SK-N-SH (cell line): ENCODE data around the gene BRD4. TPM values are rescaled to one million over a fixed set of nuclear protein-coding genes. Genes with fewer than 3 reads are reported as not detected.

Source experiments
- CTCF ChIA-PET: fragments of 300-600, 350-600 bp; formaldehyde crosslinking; extraction: SDS; loops from one replicate; lab custom pipeline; 2021; lab: Yijun Ruan, JAX
- POLR2A ChIA-PET: fragments of 350-600 bp; sonication (Branson Sonifier 250); formaldehyde crosslinking; extraction: SDS; loops from one replicate; lab custom pipeline; 2020; ENCODE audit warnings: antibody characterized with exemption, inconsistent platforms; lab: Yijun Ruan, JAX
- DNase-seq: peaks from one replicate; pipeline ENCODE4 v3.0.0; 2012
- H2AFZ ChIP-seq: fragments of 200-600 bp; sonication (generic); 2 replicates; pipeline ENCODE4 v1.8.1; 2016; ENCODE audit warnings: antibody characterized with exemption, mild to moderate bottlenecking, low read depth
- H3F3A ChIP-seq: fragments of 200-600 bp; sonication (generic); replicated peaks from 2 replicates; pipeline ENCODE3; 2016; ENCODE audit warnings: antibody characterized with exemption, mild to moderate bottlenecking; ENCODE audit not compliant: insufficient read depth
- H3K27ac ChIP-seq, 2 experiments: fragments of 200-500 bp in 1 of 2; fragments of 200-600 bp in 1 of 2; sonication (Bioruptor generic) in 1 of 2; sonication (generic), shearing (Covaris generic) in 1 of 2; 2 replicates each; pipeline versions ENCODE4 v1.5.1 to v1.6.1; 2014 to 2016; ENCODE audit warnings: low read depth in 2 of 2, inconsistent platforms in 1 of 2, low read length in 1 of 2, mild to moderate bottlenecking in 1 of 2, mixed read lengths in 1 of 2
- H3K27me3 ChIP-seq: fragments of 200-600 bp; sonication (generic), shearing (Covaris generic); 2 replicates; pipeline ENCODE4 v1.6.1; 2016; ENCODE audit warnings: mixed run types; ENCODE audit not compliant: insufficient read depth
- H3K36me3 ChIP-seq, 2 experiments: fragments of 200-500 bp in 1 of 2; fragments of 200-600 bp in 1 of 2; sonication (Bioruptor generic) in 1 of 2; sonication (generic) in 1 of 2; replicated peaks in 1 of 2; 2 replicates each; pipeline versions ENCODE3 to v1.5.1; 2014 to 2016; ENCODE audit warnings: low read length in 1 of 2, mild to moderate bottlenecking in 1 of 2; ENCODE audit not compliant: insufficient read depth in 2 of 2, control insufficient read depth in 1 of 2
- H3K4me1 ChIP-seq, 2 experiments: fragments of 200-500 bp in 1 of 2; fragments of 200-600 bp in 1 of 2; sonication (Bioruptor generic) in 1 of 2; sonication (generic), shearing (Covaris generic) in 1 of 2; 2 replicates each; pipeline versions ENCODE4 v1.5.1 to v1.6.1; 2014 to 2016; ENCODE audit warnings: low read depth in 1 of 2, low read length in 1 of 2, mixed run types in 1 of 2; ENCODE audit not compliant: insufficient read depth in 2 of 2, control insufficient read depth in 1 of 2
- H3K4me2 ChIP-seq: fragments of 200-600 bp; sonication (generic), shearing (Covaris generic); 2 replicates; pipeline ENCODE4 v1.6.1; 2017; ENCODE audit warnings: mixed run types
- H3K4me3 ChIP-seq, 2 experiments: fragments of 200-500 bp in 1 of 2; fragments of 200-600 bp in 1 of 2; sonication (Bioruptor generic) in 1 of 2; sonication (generic), shearing (Covaris generic) in 1 of 2; 2 replicates each; pipeline versions ENCODE4 v1.5.1 to v1.8.1; 2014 to 2016; ENCODE audit warnings: low read depth in 2 of 2, inconsistent platforms in 1 of 2, low read length in 1 of 2, mild to moderate bottlenecking in 1 of 2, mixed read lengths in 1 of 2, moderate library complexity in 1 of 2
- H3K79me2 ChIP-seq: fragments of 200-600 bp; sonication (generic); 2 replicates; pipeline ENCODE4 v1.8.1; 2017; ENCODE audit warnings: mild to moderate bottlenecking; ENCODE audit not compliant: insufficient read depth
- H3K9ac ChIP-seq: fragments of 200-600 bp; sonication (generic); 2 replicates; pipeline ENCODE4 v1.6.1; 2017; ENCODE audit warnings: mixed run types
- H3K9me2 ChIP-seq: fragments of 200-600 bp; sonication (generic); 2 replicates; pipeline ENCODE4 v1.6.1; 2017; ENCODE audit warnings: mixed run types
- H3K9me3 ChIP-seq: fragments of 200-600 bp; sonication (generic); 2 replicates; pipeline ENCODE4 v1.6.1; 2017; ENCODE audit warnings: mixed run types, mild to moderate bottlenecking, moderate library complexity
- H4K20me1 ChIP-seq: fragments of 200-600 bp; sonication (generic); 2 replicates; pipeline ENCODE4 v1.6.1; 2017; ENCODE audit warnings: mild to moderate bottlenecking, mixed run types; ENCODE audit not compliant: insufficient read depth
- CHD2 ChIP-seq: fragments of 150-350 bp; IDR thresholded peaks from 2 replicates; pipeline ENCODE4 v1.6.1; 2018; ENCODE audit warnings: low read length; ENCODE audit not compliant: partially characterized antibody
- FOSL2 ChIP-seq: IDR thresholded peaks from 2 replicates; pipeline ENCODE4 v1.4.0; 2012; ENCODE audit warnings: low read depth, mild to moderate bottlenecking, moderate library complexity, borderline replicate concordance
- GABPA ChIP-seq: IDR thresholded peaks from 2 replicates; pipeline ENCODE4 v1.4.0; 2012; ENCODE audit warnings: low read depth, mild to moderate bottlenecking
- GATA2 ChIP-seq: sonication (generic); formaldehyde crosslinking; IDR thresholded peaks from 2 replicates; pipeline ENCODE4 v1.5.0; 2020; ENCODE audit warnings: mild to moderate bottlenecking, missing genetic modification reagents
- MXI1 ChIP-seq: IDR thresholded peaks from 2 replicates; pipeline ENCODE4 v1.6.1; 2012; ENCODE audit warnings: mild to moderate bottlenecking, low read depth, low read length, improper control_type of control experiment
- NFIC ChIP-seq: IDR thresholded peaks from 2 replicates; pipeline ENCODE4 v1.4.0; 2012; ENCODE audit warnings: borderline replicate concordance
- RFX5 ChIP-seq: IDR thresholded peaks from 2 replicates; pipeline ENCODE4 v1.6.1; 2012; ENCODE audit warnings: mild to moderate bottlenecking, improper control_type of control experiment, low read length
- SMC3 ChIP-seq: IDR thresholded peaks from 2 replicates; pipeline ENCODE4 v1.6.1; 2012; ENCODE audit warnings: low read depth, low read length, improper control_type of control experiment
- YY1 ChIP-seq: IDR thresholded peaks from 2 replicates; pipeline ENCODE4 v1.4.0; 2012; ENCODE audit warnings: low read depth, mild to moderate bottlenecking
- WGBS: methylation state at CpG from one replicate; pipeline ENCODE4 v1.1.6; 2017; ENCODE audit warnings: low lambda C conversion rate; 5-methylcytosine and 5-hydroxymethylcytosine counted together
- polyA plus RNA-seq, 3 experiments: library from polyadenylated mRNA; depleted of rRNA; stranded (reverse); fragments of >200 nt; gene quantifications; 2 replicates each; pipeline ENCODE4 v1.2.3, GENCODE V29; 2012
- TF ChIP-seq, protein P1 (sequence below): fragments of 150-350 bp; IDR thresholded peaks from 2 replicates; pipeline ENCODE4 v1.6.1; 2017; ENCODE audit warnings: antibody characterized with exemption, low read length, low read depth, borderline replicate concordance
- TF ChIP-seq, protein P2 (sequence below): fragments of 200-600 bp; sonication (generic); IDR thresholded peaks from 2 replicates; pipeline ENCODE4 v1.6.1; 2017; ENCODE audit warnings: antibody characterized with exemption, mild to moderate bottlenecking, moderate library complexity

The BRD4 gene
- polyA plus RNA-seq, 1 of the 3 experiments (the other 2 are of a cell fraction) = 10.0 TPM

- TF ChIP-seq, protein P1, sequence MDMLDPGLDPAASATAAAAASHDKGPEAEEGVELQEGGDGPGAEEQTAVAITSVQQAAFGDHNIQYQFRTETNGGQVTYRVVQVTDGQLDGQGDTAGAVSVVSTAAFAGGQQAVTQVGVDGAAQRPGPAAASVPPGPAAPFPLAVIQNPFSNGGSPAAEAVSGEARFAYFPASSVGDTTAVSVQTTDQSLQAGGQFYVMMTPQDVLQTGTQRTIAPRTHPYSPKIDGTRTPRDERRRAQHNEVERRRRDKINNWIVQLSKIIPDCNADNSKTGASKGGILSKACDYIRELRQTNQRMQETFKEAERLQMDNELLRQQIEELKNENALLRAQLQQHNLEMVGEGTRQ = no peak
- TF ChIP-seq YY1 = no peak
- no peak for TF ChIP-seq MXI1
- TF ChIP-seq NFIC = no peak
- TF ChIP-seq GATA2 (CRISPR knock-in tag) = no peak
- TF ChIP-seq GABPA = no peak
Measured at GRCh38 chr19:15368798-15369593, 36.7 kb upstream of the BRD4 start (continued).

GRCh38 chr19:15368051-15368632 lies 35.8 kb upstream of the BRD4 start:
- Histone ChIP-seq H3F3A (no peaks in the 10 kb centered on the region), H3K9me2 (no peaks in the 10 kb centered on the region), H3K27me3 (no peaks in the 10 kb centered on the region), H3K4me2 (no peak overlapping the region), H3K79me2 (peaks cover 26% of the 10 kb centered on the region; the same call in 1 of the 2 replicates), H3K4me1 (no peaks in the 10 kb centered on the region; a peak in 1 of 4 replicates), H4K20me1 (peaks cover 6% of the 10 kb centered on the region; the same call in 1 of the 2 replicates), H3K36me3 (peaks cover 30 to 62% of the 10 kb centered on the region in 2 experiments), H2AFZ (no peak overlapping the region), H3K27ac (no peak overlapping the region)
- CTCF ChIA-PET = interaction anchor here (1.2 kb wide), 1 partner anchor 87 kb away, joined by 3 read pairs; no protein-coding TSS in a partner anchor
- 95% methylated on average over 24 of the region's 24 CpGs for WGBS
- no peak for DNase-seq
- POLR2A ChIA-PET = no interaction called here
- TF ChIP-seq RFX5 = no peak
- TF ChIP-seq MXI1 = no peak
- TF ChIP-seq, protein P2, sequence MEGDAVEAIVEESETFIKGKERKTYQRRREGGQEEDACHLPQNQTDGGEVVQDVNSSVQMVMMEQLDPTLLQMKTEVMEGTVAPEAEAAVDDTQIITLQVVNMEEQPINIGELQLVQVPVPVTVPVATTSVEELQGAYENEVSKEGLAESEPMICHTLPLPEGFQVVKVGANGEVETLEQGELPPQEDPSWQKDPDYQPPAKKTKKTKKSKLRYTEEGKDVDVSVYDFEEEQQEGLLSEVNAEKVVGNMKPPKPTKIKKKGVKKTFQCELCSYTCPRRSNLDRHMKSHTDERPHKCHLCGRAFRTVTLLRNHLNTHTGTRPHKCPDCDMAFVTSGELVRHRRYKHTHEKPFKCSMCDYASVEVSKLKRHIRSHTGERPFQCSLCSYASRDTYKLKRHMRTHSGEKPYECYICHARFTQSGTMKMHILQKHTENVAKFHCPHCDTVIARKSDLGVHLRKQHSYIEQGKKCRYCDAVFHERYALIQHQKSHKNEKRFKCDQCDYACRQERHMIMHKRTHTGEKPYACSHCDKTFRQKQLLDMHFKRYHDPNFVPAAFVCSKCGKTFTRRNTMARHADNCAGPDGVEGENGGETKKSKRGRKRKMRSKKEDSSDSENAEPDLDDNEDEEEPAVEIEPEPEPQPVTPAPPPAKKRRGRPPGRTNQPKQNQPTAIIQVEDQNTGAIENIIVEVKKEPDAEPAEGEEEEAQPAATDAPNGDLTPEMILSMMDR = no peak
- no peak for TF ChIP-seq FOSL2
- no peak for TF ChIP-seq SMC3
- no peak for TF ChIP-seq CHD2
- TF ChIP-seq, all 33 proteins: peak for 0
- Histone ChIP-seq H3K9me3 (no peaks in the 10 kb centered on the region), H3K9ac (no peak overlapping the region), H3K4me3 (no peak overlapping the region)
